Endometrial microvascular endothelial cells (primary cell): ENCODE results near the gene BBLN. TPM values are rescaled to one million over a fixed set of nuclear protein-coding genes. Genes with fewer than 3 reads are reported as not detected.

Experiments used
- in situ Hi-C: cut with HindIII; loops from 2 replicates; pipeline ENCODE4 v1.10.0; 2017; ENCODE audit warnings: low sequenced_read_pairs, low pct_unique_long_range_greater_than_20kb; ENCODE audit errors: inconsistent ontology term
- total RNA-seq: library from RNA; depleted of rRNA; stranded (reverse); fragments of >200 nt; gene quantifications from one replicate; pipeline ENCODE4 v1.2.3, GENCODE V29; 2015; ENCODE audit errors: inconsistent ontology term

Gene BBLN
- total RNA-seq, 1 donor from 2014 or later, result 151 TPM

GRCh38 chr9:128155736-128156500 lies 4.1 kb upstream of the BBLN start:
- in situ Hi-C loops, result no loop called here

- in situ Hi-C loops, result no loop called here
Measured at GRCh38 chr9:128159522-128159783, 612 bp upstream of the BBLN start.

- in situ Hi-C loops, result no loop called here
Measured at GRCh38 chr9:128160603-128160987, 530 bp downstream of the BBLN start.

- in situ Hi-C loops, result no loop called here
Measured at GRCh38 chr9:128161215-128161902, 1.3 kb downstream of the BBLN start.

- in situ Hi-C loops, result no loop called here
Measured at GRCh38 chr9:128162215-128163026, 2.4 kb downstream of the BBLN start.

- in situ Hi-C loops, result no loop called here
Measured at GRCh38 chr9:128163027-128163515, 3.0 kb downstream of the BBLN start.

- in situ Hi-C loops, result no loop called here
Measured at GRCh38 chr9:128163523-128164306, 3.6 kb downstream of the BBLN start.

GRCh38 chr9:128164307-128164885 lies 4.3 kb downstream of the BBLN start:
- in situ Hi-C loops, result no loop called here

GRCh38 chr9:128166169-128166568 lies 6.1 kb downstream of the BBLN start:
- in situ Hi-C loops, result no loop called here

GRCh38 chr9:128167209-128167608 lies 7.1 kb downstream of the BBLN start:
- in situ Hi-C loops, result no loop called here

GRCh38 chr9:128168731-128169308 lies 8.8 kb downstream of the BBLN start:
- in situ Hi-C loops, result no loop called here

- in situ Hi-C loops, result no loop called here
Measured at GRCh38 chr9:128169492-128169891, 9.4 kb downstream of the BBLN start.

- in situ Hi-C loops, result no loop called here
Measured at GRCh38 chr9:128169925-128170324, 9.9 kb downstream of the BBLN start.

- in situ Hi-C loops, result no loop called here
Measured at GRCh38 chr9:128174062-128174461, 14.0 kb downstream of the BBLN start.

GRCh38 chr9:128175102-128175563 lies 15.1 kb downstream of the BBLN start:
- in situ Hi-C loops, result no loop called here

- in situ Hi-C loops, result no loop called here
Measured at GRCh38 chr9:128175726-128176125, 15.7 kb downstream of the BBLN start.

GRCh38 chr9:128178806-128179431 lies 18.9 kb downstream of the BBLN start:
- in situ Hi-C loops, result no loop called here

- in situ Hi-C loops, result no loop called here
Measured at GRCh38 chr9:128180001-128180400, 19.9 kb downstream of the BBLN start.
